HG02623 (cell line): Measurements from ENCODE around the gene PRDM15.

Experiments used
- ATAC-seq: cut with Tn5 transposase; IDR thresholded peaks from one replicate; pipeline ENCODE4 v1.9.1; 2021; ENCODE audit warnings: moderate library complexity; ENCODE audit not compliant: unreplicated experiment

Gene PRDM15

GRCh38 chr21:41825216-41825615, 53.9 kb downstream of the PRDM15 start:
- no peak for ATAC-seq

- ATAC-seq = no peak
Measured at GRCh38 chr21:41824466-41825207, 54.5 kb downstream of the PRDM15 start.

GRCh38 chr21:41823906-41824305, 55.2 kb downstream of the PRDM15 start:
- ATAC-seq = no peak

DNA sequence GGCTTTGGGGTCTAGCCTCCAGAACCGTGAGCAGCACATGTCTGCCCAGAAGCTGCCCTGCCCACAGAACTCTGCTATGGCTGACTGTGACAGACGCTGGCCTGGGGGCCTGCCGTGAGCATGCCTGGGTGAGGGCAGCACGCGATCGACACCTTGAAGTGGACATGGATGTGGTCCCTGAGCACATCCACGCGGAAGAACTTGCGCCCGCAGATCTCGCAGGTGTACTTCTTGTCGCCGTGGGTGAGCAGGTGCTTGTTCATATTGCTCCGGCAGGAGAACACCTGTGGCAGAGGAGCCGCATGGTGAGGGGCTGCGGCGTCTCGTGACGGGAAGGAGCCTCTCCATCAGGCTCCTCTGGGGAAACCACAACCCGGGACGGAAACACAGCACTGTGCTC, 56.0 kb downstream of the PRDM15 start:
- no peak for ATAC-seq

- ATAC-seq = no peak
Measured at GRCh38 chr21:41821756-41822431, 57.2 kb downstream of the PRDM15 start.

- ATAC-seq = no peak
Measured at GRCh38 chr21:41821081-41821755, 57.9 kb downstream of the PRDM15 start.

- no peak for ATAC-seq
Measured at GRCh38 chr21:41820384-41821080, 58.6 kb downstream of the PRDM15 start.

DNA sequence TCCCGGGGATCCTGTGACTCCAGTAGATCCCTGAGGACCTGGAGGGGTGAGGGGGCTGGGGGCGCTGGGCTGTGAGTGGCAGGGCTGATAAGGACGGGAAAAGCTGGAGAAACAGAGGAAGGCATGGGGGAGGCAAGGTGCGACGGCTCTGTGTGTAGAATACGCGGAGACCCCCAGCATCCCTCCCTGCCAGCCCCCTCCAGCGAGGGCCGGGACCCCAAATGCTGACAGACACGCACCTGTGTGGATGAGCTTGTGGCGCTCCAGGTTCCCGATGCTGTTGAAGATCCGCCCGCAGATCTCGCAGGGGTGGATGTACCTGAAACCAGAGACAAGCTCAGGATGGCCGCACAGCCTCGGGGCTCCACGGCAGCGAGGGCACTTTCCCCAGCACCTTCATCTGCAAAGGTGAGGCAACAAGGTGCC, 59.3 kb downstream of the PRDM15 start:
- no peak for ATAC-seq

DNA sequence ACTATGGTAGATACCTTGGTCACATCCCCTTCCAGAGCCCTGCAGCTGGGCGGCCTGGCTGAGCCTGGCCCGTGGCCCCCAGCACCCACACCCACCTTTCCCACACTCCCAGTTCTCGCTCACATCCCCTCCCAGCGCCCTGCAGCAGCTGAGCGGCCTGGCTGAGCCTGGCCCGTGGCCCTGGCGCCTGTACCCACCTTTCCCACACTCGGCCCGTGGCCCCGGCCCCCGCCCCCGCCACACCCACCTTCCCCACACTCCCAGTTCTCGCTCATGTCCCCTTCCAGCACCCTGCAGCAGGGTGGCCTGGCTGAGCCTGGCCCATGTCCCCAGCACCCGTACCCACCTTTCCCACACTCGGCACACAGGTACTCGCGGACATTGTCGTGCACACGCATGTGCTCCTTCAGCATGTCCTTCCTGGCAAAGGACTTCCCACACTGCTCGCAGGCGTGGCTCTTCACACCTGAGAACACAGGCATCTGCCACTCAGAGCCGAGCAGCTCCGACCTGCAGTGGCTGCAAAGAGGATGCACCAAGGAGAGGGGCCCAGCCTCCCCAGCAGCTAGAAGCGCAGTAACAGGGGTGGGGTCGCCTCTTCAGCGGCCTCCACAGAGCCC, 59.8 kb downstream of the PRDM15 start:
- ATAC-seq = no peak

GRCh38 chr21:41817877-41818855, 61.0 kb downstream of the PRDM15 start:
- no peak for ATAC-seq

GRCh38 chr21:41817228-41817627, 61.9 kb downstream of the PRDM15 start:
- ATAC-seq = no peak

GRCh38 chr21:41816583-41817165, 62.5 kb downstream of the PRDM15 start:
- no peak for ATAC-seq

DNA sequence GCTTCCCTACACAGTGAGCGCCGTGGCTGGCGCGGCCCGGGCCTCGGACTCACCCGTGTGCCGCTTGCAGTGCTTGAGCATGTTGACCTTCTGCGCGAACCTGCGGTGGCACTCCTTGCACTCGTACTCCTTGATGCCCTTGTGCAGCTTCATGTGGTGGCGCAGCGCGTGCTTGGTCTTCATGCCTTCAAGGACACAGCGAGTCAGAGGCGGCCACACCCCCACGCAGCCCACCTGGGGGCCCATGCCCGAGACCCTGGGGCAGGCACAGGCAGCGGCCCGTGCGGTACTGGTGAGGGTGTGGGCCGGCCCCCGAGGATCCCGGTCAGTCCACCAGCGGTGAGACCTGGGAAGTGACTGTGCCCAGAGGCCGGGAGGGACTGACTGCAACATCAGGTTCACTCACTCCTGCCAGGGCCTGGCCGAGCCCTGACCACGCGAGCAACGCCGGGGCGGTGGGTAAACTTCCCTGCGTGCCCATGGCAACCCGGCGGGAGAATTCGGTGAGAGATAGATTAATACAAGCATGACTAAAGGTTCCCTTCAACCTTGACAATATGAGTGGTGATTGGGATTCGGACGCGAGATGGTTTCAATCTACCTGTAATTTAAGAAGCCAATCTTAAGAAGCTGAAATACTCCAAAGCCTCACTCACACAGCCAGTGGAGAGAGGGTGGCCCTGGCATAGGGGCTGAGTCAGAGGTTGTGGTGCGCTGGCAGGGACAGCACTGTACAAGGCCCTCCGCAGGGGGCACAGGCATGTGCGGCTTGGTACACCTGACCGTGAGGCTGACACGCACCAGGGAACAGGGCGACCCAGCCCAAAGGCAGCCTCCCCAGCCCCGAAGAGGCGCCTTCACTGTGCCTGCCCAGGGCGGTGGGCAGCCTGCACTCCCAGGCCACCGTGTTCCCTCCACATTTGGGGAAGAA, 63.2 kb downstream of the PRDM15 start:
- no peak for ATAC-seq

GRCh38 chr21:41813226-41813625, 65.9 kb downstream of the PRDM15 start:
- no peak for ATAC-seq

DNA sequence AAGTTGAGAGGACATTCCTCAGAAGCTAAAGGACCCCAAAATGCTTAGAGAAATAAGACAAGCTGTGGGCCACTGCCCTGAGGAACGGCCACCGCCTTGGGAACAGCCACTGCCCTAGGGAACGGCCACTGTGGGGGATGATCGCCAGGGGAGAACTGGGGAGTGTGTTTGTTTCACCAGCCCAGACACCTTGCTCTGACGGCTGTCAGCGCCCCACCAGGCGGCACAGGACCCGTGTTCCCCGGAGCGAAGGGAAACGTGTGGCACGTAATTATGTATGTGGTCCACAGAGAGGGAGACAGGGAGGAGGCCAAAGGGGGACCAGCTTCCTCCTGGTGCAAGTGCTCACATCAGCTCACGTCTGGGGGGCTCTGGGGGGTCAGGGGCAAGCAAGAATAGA, 66.5 kb downstream of the PRDM15 start:
- ATAC-seq = no peak

GRCh38 chr21:41810597-41810932, 68.6 kb downstream of the PRDM15 start:
- ATAC-seq = no peak

DNA sequence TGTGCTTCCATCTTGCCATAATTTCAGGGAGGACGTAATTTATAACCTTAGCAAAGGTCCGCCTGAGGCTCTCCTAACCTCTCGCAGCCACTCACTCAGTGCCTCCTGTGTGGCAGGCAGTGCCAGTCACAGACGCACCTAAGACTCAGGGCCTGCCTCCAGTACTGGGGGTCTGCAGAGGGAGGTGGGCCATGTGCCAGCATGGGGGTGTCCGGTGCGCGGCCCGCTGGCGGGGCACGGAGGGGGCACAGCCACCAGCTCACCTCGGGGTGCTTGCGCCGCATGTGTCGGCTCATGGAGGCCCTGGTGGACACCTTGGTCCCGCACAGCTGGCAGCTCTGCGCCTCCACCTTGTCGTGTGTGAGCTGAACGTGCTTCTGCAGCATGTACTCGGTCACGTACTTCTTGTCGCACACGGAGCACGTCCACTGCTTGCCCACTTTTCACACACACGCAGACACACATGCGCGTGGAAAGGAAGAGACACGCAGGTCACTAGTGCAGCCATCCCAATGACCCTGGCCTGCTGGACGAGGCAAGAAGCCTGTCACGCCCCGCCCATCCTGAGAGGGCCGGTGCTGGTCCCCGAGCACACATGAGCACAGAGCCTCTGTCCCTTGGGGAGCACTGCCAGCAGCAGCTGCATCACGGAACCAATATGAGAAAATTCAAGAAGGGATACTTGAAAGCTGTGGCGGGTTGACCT, 69.1 kb downstream of the PRDM15 start:
- no peak for ATAC-seq

- ATAC-seq = no peak
Measured at GRCh38 chr21:41808846-41809245, 70.3 kb downstream of the PRDM15 start.
